Caki2 (cell line): Measurements from ENCODE around the gene DNAJB2. TPM values are rescaled to one million over a fixed set of nuclear protein-coding genes. Genes with fewer than 3 reads are reported as not detected.
"Not testable (repeated sequence)": the region's sequence is repeated elsewhere in the genome, so short reads cannot be mapped to it uniquely, and the experiment has no call there.

Experiments used
- DNase-seq: peaks from one replicate; pipeline ENCODE4 v3.0.0-alpha.2; 2015; ENCODE audit warnings: low read depth
- in situ Hi-C: cut with HindIII; loops from 2 replicates; pipeline ENCODE4 v1.10.0; 2016; ENCODE audit warnings: low sequenced_read_pairs, low pct_unique_long_range_greater_than_20kb, mixed read lengths
- total RNA-seq: library from RNA; depleted of rRNA; stranded (reverse); fragments of >200 nt; shearing (Covaris generic); gene quantifications from 2 replicates; pipeline ENCODE4 v1.2.3, GENCODE V29; 2014; ENCODE audit warnings: low replicate concordance

DNAJB2 gene
- total RNA-seq, 1 experiment from 2014 or later: 50.6 TPM

- in situ Hi-C loops: no loop called here
- peak; percentile 81 for DNase-seq
Measured at GRCh38 chr2:219253753-219254589, 25.2 kb upstream of the DNAJB2 start, which contains the start of gene TUBA4A. Gene TUBA4A, minus strand, starts transcription at chr2:219253918. Its CDS starts 60 bp downstream, at chr2:219253858.

DNA sequence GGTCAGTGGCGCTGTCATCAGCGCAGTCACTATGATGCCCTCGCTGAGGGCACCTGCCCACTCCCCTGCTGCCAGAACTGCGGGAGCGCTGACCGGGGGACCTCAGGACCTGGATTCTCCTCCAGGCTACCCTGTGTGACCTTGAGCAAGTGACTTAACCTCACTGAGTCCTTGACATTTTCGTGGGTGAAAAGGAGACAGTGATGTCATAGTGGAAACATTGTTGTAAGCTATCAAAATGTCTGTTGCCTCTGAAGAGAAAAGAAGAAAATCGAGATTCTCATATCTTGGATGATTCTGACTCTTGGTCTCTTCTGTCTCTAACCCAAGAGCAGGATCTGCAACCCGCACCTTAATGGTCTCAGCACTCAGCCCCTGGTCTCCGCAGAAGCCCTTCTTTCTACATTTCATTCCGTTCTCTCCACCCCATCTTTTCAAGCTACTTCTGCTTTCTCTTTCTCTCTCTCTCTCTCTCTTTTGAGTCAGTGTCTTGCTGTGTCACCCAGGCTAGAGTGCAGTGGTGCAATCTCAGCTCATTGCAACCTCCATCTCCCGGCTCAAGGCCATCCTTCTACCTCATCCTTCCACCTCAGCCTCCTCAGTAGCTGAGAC, 24.5 kb upstream of the DNAJB2 start:
- DNase-seq: no peak
- in situ Hi-C loops: no loop called here

DNA sequence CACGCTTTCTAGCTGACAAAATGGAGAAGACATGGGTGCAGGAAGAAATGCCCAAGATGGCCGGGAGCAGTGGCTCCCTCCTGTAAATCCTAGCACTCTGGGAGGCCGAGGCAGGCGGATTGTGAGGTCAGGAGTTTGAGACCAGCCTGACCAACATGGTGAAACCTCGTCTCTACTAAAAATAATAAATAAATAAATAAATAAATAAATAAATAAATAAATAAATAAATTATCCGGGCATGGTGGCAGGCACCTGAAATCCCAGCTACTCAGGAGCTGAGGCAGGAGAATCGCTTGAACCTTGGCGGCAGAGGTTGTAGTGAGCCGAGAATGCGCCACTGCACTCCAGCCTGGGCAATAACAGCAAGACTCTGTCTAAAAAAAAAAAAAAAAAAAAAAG, 20.2 kb upstream of the DNAJB2 start:
- DNase-seq, in situ Hi-C loops: not testable (repeated sequence)

DNA sequence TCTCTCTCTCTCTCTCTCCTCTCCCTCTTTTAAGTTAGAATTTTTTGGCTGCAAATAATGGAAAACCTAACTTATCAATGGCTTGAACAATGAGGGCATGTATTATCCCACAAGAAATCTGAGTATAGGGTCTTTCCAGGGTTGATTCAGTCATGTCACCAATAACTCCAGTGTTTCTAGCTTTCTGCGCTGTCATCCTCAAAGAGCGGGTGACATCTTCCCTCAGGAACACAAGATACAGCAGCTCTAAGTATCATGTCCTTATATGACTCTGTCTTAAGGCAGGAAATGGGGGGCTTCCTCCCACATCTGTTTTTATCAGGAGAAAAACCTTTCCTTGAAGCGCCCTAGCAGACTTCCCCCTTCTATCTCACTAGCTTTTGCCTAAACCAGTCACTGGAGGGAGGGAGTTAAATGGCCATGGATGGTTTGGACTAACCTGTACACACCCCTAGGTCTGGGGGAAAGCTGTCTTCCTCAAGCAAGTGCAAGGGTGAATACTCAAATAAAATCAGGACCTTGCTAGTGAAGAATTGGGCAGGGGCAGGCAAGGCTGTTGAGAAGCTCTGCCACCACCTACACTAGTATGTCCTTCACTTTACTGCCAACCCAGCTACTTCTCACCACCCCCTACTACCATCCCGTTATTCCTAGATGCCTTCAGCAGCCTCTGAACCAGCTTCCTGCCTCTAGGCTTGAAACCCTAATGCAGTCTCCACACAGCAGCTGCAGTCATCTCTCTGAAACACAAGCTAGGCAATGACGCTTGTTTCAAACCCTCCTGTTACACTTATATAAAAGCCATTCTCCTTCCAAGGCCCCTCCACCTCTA, 17.9 kb upstream of the DNAJB2 start:
- in situ Hi-C loops: no loop called here
- DNase-seq: no peak

- no peak for DNase-seq
- in situ Hi-C loops: no loop called here
Measured at GRCh38 chr2:219266232-219266631, 12.9 kb upstream of the DNAJB2 start.

- DNase-seq: no peak
- in situ Hi-C loops: no loop called here
Measured at GRCh38 chr2:219266886-219267285, 12.3 kb upstream of the DNAJB2 start.

DNA sequence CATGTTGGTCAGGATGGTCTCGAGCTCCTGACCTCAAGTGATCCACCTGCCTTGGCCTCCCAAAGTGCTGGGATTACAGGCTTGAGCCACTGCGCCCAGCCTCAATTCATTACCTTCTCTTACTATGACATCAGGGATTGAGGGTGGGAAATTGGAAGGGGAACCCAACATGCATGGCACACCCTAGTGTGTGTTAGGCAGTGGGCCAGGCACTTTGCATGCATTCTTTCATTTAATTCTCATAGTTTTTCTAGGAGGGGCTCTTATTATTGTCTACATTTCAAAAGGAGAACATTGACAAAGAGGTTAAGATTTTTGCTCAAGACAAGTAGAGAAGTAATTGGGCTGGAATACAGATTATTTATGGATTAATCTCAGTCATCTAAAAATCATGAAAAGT, 10.9 kb upstream of the DNAJB2 start:
- in situ Hi-C loops: no loop called here
- DNase-seq: no peak

- in situ Hi-C loops: no loop called here
Measured at GRCh38 chr2:219269362-219270054, 9.7 kb upstream of the DNAJB2 start.

GRCh38 chr2:219270055-219270372, 9.2 kb upstream of the DNAJB2 start:
- in situ Hi-C loops: no loop called here
- DNase-seq: no peak

More at GRCh38 chr2:219269362-219270054, 9.7 kb upstream of the DNAJB2 start:
- DNase-seq: peak; percentile 67

DNA sequence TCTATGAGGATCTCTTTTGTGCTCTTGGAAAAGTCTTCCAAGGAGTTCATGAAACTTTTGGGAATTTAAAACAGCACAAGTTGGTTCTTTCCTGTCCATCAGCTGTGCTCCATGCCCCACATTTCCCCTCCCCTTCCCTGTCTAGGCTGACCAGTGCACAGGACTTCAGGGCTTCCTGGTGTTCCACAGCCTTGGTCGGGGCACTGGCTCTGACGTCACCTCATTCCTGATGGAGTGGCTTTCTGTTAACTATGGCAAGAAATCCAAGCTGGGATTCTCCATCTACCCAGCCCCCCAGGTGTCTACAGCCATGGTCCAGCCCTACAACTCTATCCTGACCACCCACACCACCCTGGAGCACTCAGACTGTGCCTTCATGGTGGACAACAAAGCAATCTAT, 8.1 kb upstream of the DNAJB2 start:
- DNase-seq: no peak
- in situ Hi-C loops: no loop called here

- in situ Hi-C loops: no loop called here
- DNase-seq: no peak
Measured at GRCh38 chr2:219272356-219272755, 6.8 kb upstream of the DNAJB2 start.

- DNase-seq: no peak
- in situ Hi-C loops: no loop called here
Measured at GRCh38 chr2:219272995-219273394, 6.2 kb upstream of the DNAJB2 start.

DNA sequence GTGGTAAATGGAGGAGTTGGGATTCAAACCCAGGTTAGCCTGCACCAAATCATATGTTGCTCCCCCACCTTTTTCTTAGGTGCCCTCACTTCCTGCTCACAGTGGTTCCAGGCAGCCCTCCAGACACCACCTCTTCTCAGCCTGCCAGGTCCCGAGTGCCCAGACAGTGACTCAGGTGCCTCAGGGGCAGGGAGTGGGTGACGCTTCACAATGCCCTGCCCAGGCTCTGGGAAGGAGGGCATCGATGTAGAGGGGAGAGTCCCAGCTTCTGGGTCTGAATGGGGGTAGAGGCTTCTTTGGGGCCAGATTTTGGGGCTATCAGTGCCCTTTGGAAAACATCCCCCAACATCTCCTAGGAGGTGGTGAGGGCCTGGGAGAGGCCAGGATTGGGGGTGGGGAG, 5.2 kb upstream of the DNAJB2 start:
- peak; percentile 77 for DNase-seq
- in situ Hi-C loops: no loop called here

GRCh38 chr2:219274361-219274921, 4.7 kb upstream of the DNAJB2 start:
- in situ Hi-C loops: no loop called here
- DNase-seq: peak; percentile 79

DNA sequence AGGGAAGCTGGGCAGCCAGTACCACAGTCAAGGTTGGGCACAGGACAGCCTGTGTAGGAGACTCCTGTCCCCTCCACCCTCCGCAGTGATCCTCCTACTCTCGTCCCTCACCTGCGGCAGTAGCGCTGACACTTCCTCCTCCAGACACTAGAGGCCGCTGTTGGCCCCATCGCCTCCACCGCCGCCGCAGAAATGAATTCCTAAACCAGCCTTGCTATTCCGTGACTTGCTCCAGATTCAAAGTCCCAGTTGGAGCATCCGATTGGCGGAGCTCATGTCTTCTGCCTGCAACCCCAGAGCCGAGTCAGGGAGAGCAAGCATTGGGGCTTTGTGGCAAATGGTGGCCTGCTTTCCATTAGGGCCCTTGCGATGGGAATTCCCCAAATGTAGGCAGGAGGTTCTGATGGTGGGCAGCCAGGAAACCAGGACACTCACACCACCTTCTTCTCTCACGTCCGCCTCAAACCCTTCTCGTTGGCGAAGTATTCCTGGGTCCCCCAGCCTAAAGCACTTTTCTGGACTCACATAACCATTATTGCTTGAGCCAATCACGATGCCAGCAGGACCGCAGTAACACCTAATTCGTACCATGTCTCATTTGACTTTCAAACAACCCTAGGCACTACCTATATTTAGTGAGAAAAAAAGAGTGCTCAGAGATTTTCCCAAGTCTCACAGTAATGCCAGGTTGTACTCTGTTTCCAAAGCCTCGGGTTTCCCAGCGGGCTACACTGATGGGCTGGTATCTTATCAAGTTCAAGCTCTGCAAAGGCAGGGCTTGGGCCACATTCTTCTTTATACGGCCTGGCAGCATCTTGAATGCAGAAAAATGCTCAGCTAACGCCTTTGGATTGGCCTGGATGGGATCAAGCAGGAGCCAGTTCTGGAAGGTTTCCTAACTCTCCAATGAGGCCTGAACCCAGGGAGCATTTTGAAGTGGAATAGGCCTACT, 1.2 kb upstream of the DNAJB2 start:
- in situ Hi-C loops: no loop called here
- peak; percentile 82 for DNase-seq

DNA sequence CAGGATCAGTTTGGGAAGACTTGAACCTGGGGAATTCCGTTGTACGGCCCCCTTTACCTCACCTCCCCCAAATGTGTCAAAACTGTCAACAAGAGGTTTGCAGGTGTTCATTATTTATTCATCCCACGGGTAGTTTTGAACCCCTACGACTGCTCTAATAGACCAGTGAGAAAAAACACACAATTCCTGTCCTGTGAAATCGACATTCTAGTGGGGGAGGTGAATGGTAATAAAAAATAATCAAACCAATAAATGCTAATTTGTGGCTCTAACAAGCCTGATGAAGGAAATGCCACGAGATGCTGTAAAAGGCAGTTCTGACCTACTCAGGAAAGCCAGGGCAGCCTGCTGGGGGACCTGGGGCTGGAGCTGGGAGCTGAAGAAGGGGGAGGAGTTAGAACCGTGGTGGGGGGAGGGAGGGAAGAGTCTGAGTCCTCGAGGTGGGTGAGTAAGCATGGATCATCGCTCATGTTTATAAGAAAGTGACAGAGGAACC, 463 bp upstream of the DNAJB2 start:
- DNase-seq: peak; percentile 99
- in situ Hi-C loops: no loop called here

GRCh38 chr2:219279916-219280516, 850 bp downstream of the DNAJB2 start:
- DNase-seq: no peak
- in situ Hi-C loops: no loop called here
